Neuronal stem cell (in vitro differentiated cells): ENCODE data around the gene MIPEP.

Experiments used
- DNase-seq: peaks from one replicate; pipeline ENCODE4 v3.0.0-alpha.2; 2013; ENCODE audit warnings: low spot score
- H2AFZ ChIP-seq: one replicate; pipeline ENCODE4 v1.6.1; 2013; ENCODE audit warnings: mild to moderate bottlenecking, low read length, inconsistent platforms
- H2AK5ac ChIP-seq: 2 replicates; pipeline ENCODE4 v1.6.1; 2013; ENCODE audit warnings: low read depth, mild to moderate bottlenecking, inconsistent platforms, low read length, moderate library complexity, mixed read lengths
- H2BK120ac ChIP-seq: 2 replicates; pipeline ENCODE4 v1.6.1; 2013; ENCODE audit warnings: low read depth, mild to moderate bottlenecking, inconsistent platforms, low read length, moderate library complexity, mixed read lengths
- H2BK12ac ChIP-seq: one replicate; pipeline ENCODE4 v1.6.1; 2013; ENCODE audit warnings: low read length, inconsistent platforms
- H2BK15ac ChIP-seq: 2 replicates; pipeline ENCODE4 v1.6.1; 2013; ENCODE audit warnings: mild to moderate bottlenecking, low read length, inconsistent platforms, mixed read lengths
- H2BK5ac ChIP-seq: one replicate; pipeline ENCODE4 v1.6.1; 2013; ENCODE audit warnings: inconsistent platforms, mild to moderate bottlenecking, low read length, moderate library complexity
- H3K14ac ChIP-seq: one replicate; pipeline ENCODE4 v1.6.1; 2013; ENCODE audit warnings: low read length, inconsistent platforms
- H3K18ac ChIP-seq: 2 replicates; pipeline ENCODE4 v1.6.1; 2013; ENCODE audit warnings: low read length, inconsistent platforms
- H3K23ac ChIP-seq: 2 replicates; pipeline ENCODE4 v1.6.1; 2013; ENCODE audit warnings: low read depth, mild to moderate bottlenecking, mixed read lengths, low read length, inconsistent platforms; ENCODE audit not compliant: poor library complexity
- H3K27ac ChIP-seq: replicated peaks from 3 replicates; pipeline ENCODE4 v1.5.1; 2013; ENCODE audit warnings: low read length, inconsistent platforms
- H3K27me3 ChIP-seq, 3 experiments: 2 replicates each; pipeline ENCODE4 v1.6.1; 2013; ENCODE audit warnings: low read length in 3 of 3, mild to moderate bottlenecking in 2 of 3, inconsistent platforms in 1 of 3, low read depth in 1 of 3, mixed read lengths in 1 of 3, moderate library complexity in 1 of 3; ENCODE audit not compliant: control insufficient read depth in 3 of 3, insufficient read depth in 3 of 3
- H3K36me3 ChIP-seq, 2 donors: replicated peaks in 1 of 2; 2 replicates each; pipeline ENCODE4 v1.6.1; 2013; ENCODE audit warnings: low read length in 2 of 2; ENCODE audit not compliant: control insufficient read depth in 2 of 2, insufficient read depth in 2 of 2
- H3K4ac ChIP-seq: 2 replicates; pipeline ENCODE4 v1.6.1; 2013; ENCODE audit warnings: inconsistent platforms, mild to moderate bottlenecking, low read length, moderate library complexity
- H3K4me1 ChIP-seq, 2 donors: 1 replicate in 1 of 2; 2 replicates in 1 of 2; pipeline ENCODE4 v1.6.1; 2013; ENCODE audit warnings: low read length in 2 of 2, low read depth in 1 of 2; ENCODE audit not compliant: control insufficient read depth in 2 of 2, insufficient read depth in 1 of 2
- H3K4me2 ChIP-seq: one replicate; pipeline ENCODE4 v1.6.1; 2013; ENCODE audit warnings: mild to moderate bottlenecking, low read length, inconsistent platforms; ENCODE audit not compliant: insufficient read depth, poor library complexity, severe bottlenecking
- H3K4me3 ChIP-seq, 2 donors: 2 replicates each; pipeline ENCODE4 v1.5.1; 2013; ENCODE audit warnings: low read length in 2 of 2, mild to moderate bottlenecking in 2 of 2, inconsistent platforms in 1 of 2, moderate library complexity in 1 of 2
- H3K79me1 ChIP-seq: one replicate; pipeline ENCODE4 v1.6.1; 2013; ENCODE audit warnings: low read depth, mild to moderate bottlenecking, inconsistent platforms, low read length, moderate library complexity
- H3K9ac ChIP-seq: one replicate; pipeline ENCODE4 v1.6.1; 2013; ENCODE audit warnings: mild to moderate bottlenecking, low read depth, low read length, inconsistent platforms; ENCODE audit not compliant: poor library complexity
- H3K9me3 ChIP-seq, 2 donors: replicated peaks in 1 of 2; 2 replicates each; pipeline versions ENCODE3 to v1.6.1; 2013; ENCODE audit warnings: low read length in 2 of 2, mild to moderate bottlenecking in 2 of 2, inconsistent platforms in 1 of 2, low read depth in 1 of 2, mixed read lengths in 1 of 2, moderate library complexity in 1 of 2; ENCODE audit not compliant: control insufficient read depth in 2 of 2, insufficient read depth in 1 of 2
- H4K8ac ChIP-seq: one replicate; pipeline ENCODE4 v1.6.1; 2013; ENCODE audit warnings: low read depth, mild to moderate bottlenecking, inconsistent platforms, low read length, moderate library complexity
- H4K91ac ChIP-seq: one replicate; pipeline ENCODE4 v1.6.1; 2013; ENCODE audit warnings: low read length, low read depth, mild to moderate bottlenecking, inconsistent platforms; ENCODE audit not compliant: poor library complexity
- WGBS, 2 donors: extraction: QIAGEN DNeasy Blood & Tissue Kit; methylation state at CpG; one replicate each; pipeline ENCODE4 v1.1.7; 2013; ENCODE audit warnings: missing lambda C conversion rate in 2 of 2, mixed read lengths in 1 of 2; ENCODE audit not compliant: insufficient read length in 2 of 2, insufficient replicate concordance in 1 of 2; ENCODE audit errors: extremely low coverage in 2 of 2; 5-methylcytosine and 5-hydroxymethylcytosine counted together

Gene MIPEP

DNA sequence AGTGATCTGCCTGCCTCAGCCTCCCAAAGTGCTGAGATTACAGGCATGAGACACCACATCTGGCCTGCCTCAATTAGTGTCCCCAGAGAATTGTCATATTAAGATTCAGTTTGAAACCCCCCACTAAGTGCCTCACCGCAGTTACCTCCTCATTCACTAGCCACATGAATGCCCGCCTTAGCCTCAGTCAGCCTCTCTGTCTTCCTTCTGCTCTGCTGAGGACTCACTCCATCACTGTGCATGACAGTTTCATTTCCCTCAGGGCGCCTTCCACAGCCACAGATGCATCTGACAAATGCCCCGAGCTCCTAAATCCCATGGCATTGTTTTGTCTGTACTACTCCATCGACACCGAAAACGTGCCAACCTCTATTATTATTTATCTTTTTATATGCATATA lies 23.3 kb downstream of the MIPEP start:
- Histone ChIP-seq H3K4me1 (peaks cover 4 to 8% of the 10 kb centered on the region in 2 donors), H3K9me3 (no peaks in the 10 kb centered on the region), H3K23ac (no peak overlapping the region), H2AK5ac (no peak overlapping the region), H4K8ac (no peak overlapping the region), H3K36me3 (no peaks in the 10 kb centered on the region), H3K4ac (no peak overlapping the region), H3K27me3 (no peaks in the 10 kb centered on the region), H3K9ac (no peak overlapping the region), H2BK15ac (no peak overlapping the region), H4K91ac (no peak overlapping the region), H3K27ac (no peak overlapping the region), H2AFZ (no peak overlapping the region), H2BK5ac (no peak overlapping the region), H3K14ac (no peak overlapping the region), H2BK120ac (no peak overlapping the region), H3K79me1 (no peaks in the 10 kb centered on the region), H3K4me3 (no peak overlapping the region), H3K4me2 (no peak overlapping the region), H3K18ac (no peak overlapping the region), H2BK12ac (no peak overlapping the region)
- no peak for DNase-seq
- WGBS, 2 donors: no CpG with 5 or more reads among the region's 7 CpGs

DNA sequence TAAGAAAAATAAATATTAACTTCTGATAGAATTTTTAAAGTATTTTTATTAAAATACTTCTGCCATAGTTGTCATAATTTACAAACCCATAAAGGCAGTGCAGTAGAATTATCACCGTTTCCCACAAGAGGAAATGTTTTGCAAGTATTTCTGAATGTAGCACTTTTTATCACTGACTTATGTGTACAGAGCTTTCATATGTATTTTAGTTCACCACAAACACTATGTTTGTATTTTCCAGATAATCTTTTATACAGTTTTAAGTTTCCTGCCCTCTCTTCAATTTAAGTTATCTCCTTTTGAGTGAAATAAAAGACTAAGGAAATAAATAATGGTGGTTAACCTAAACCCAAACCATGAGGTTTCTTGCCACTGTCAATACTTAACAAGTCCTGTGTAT lies 24.2 kb downstream of the MIPEP start:
- H3K9ac ChIP-seq: no peak overlapping the region
- no peak overlapping the region for H3K18ac ChIP-seq
- no peaks in the 10 kb centered on the region for H3K79me1 ChIP-seq
- no peaks in the 10 kb centered on the region for H3K36me3 ChIP-seq
- no peak overlapping the region for H2AFZ ChIP-seq
- H2AK5ac ChIP-seq: no peak overlapping the region
- WGBS, 2 donors: no CpG with 5 or more reads among the region's 1 CpG
- no peak overlapping the region for H3K4ac ChIP-seq
- H3K4me2 ChIP-seq: no peak overlapping the region
- no peak overlapping the region for H3K27ac ChIP-seq
- H3K23ac ChIP-seq: no peak overlapping the region
- no peak overlapping the region for H4K91ac ChIP-seq
- H4K8ac ChIP-seq: no peak overlapping the region
- H2BK15ac ChIP-seq: no peak overlapping the region
- H3K9me3 ChIP-seq: no peaks in the 10 kb centered on the region
- no peak overlapping the region for H3K4me3 ChIP-seq
- peaks cover 4 to 8% of the 10 kb centered on the region in 2 donors for H3K4me1 ChIP-seq
- no peak overlapping the region for H2BK5ac ChIP-seq
- H2BK12ac ChIP-seq: no peak overlapping the region
- H2BK120ac ChIP-seq: no peak overlapping the region
- no peak overlapping the region for H3K14ac ChIP-seq
- DNase-seq: no peak
- H3K27me3 ChIP-seq: no peaks in the 10 kb centered on the region

DNA sequence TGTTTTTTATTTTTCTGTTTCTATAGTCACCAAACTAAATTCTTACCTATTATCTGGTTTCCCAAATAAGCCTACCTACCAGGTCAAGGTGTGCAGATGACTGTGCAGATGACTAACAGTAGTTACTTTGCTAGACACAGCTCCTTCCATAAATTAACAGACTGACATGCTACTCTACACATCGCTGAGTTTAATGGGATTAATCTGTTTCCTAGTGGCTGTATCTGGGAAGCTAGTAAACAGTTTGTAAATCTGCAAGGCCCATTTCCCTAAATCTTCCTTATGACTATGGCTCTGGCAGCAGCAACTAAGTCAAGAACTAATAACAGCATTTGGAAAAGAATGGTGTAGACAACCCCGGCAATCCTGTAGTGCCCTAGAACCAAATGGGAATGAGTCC lies 27.9 kb downstream of the MIPEP start:
- no peak overlapping the region for H2BK15ac ChIP-seq
- no peak overlapping the region for H3K23ac ChIP-seq
- H2BK5ac ChIP-seq: no peak overlapping the region
- no peak overlapping the region for H2AK5ac ChIP-seq
- H4K91ac ChIP-seq: no peak overlapping the region
- no peaks in the 10 kb centered on the region for H3K79me1 ChIP-seq
- H3K9ac ChIP-seq: no peak overlapping the region
- no peak overlapping the region for H3K18ac ChIP-seq
- no peak overlapping the region for H3K14ac ChIP-seq
- no peaks in the 10 kb centered on the region for H3K36me3 ChIP-seq
- no peak overlapping the region for H3K27ac ChIP-seq
- H3K27me3 ChIP-seq: no peaks in the 10 kb centered on the region
- no peaks in the 10 kb centered on the region for H3K4me1 ChIP-seq
- H3K4ac ChIP-seq: no peak overlapping the region
- H3K4me3 ChIP-seq: no peak overlapping the region
- DNase-seq: no peak
- H2BK12ac ChIP-seq: no peak overlapping the region
- no peak overlapping the region for H2BK120ac ChIP-seq
- no peak overlapping the region for H2AFZ ChIP-seq
- H3K4me2 ChIP-seq: no peak overlapping the region
- no peak overlapping the region for H4K8ac ChIP-seq
- no CpG with 5 or more reads among the region's 2 CpGs for WGBS, 2 donors
- no peaks in the 10 kb centered on the region for H3K9me3 ChIP-seq

DNA sequence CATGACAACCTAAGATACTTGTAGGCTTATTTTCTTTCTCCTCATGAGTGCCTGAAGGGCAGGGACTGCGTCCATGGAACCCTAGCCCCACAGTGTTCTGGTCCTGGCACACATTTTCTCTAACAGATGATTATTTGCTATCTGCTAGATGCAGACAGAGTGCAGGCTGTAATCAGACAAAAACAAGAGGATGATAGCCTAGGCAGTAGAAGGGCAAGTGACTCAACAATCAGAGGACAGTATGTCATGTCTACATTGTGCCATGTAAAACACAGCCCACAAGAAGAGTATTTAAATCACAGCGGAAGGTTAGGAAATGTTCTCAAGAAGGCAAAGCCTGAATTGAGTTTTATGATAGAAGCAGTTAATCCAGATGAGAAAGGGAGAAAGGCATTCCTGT lies 29.3 kb downstream of the MIPEP start:
- no peak overlapping the region for H3K18ac ChIP-seq
- H3K4ac ChIP-seq: no peak overlapping the region
- H3K79me1 ChIP-seq: no peaks in the 10 kb centered on the region
- no peak overlapping the region for H2BK120ac ChIP-seq
- H3K4me2 ChIP-seq: no peak overlapping the region
- H2BK15ac ChIP-seq: no peak overlapping the region
- no peak overlapping the region for H2BK12ac ChIP-seq
- H3K27ac ChIP-seq: no peak overlapping the region
- H3K9ac ChIP-seq: no peak overlapping the region
- no peak overlapping the region for H2AFZ ChIP-seq
- H4K91ac ChIP-seq: no peak overlapping the region
- WGBS, 2 donors: no CpG with 5 or more reads among the region's 2 CpGs
- H4K8ac ChIP-seq: no peak overlapping the region
- H2BK5ac ChIP-seq: no peak overlapping the region
- no peak overlapping the region for H3K14ac ChIP-seq
- no peaks in the 10 kb centered on the region for H3K27me3 ChIP-seq
- H3K4me1 ChIP-seq: no peaks in the 10 kb centered on the region
- no peak overlapping the region for H2AK5ac ChIP-seq
- no peaks in the 10 kb centered on the region for H3K9me3 ChIP-seq
- no peak overlapping the region for H3K23ac ChIP-seq
- no peak overlapping the region for H3K4me3 ChIP-seq
- no peak for DNase-seq
- H3K36me3 ChIP-seq: no peaks in the 10 kb centered on the region
